SK-N-SH treated with all-trans-retinoic acid at 6 μM for 48 hours (cell line): ENCODE data around the gene SPACDR.

Source experiments
- ATAC-seq: fragments of 200-7000 bp; cut with Tn5 transposase; 3 replicates; pipeline ENCODE4 v1.9.1; 2020; ENCODE audit warnings: mild to moderate bottlenecking, moderate library complexity
- ARNTL ChIP-seq: fragments of 450-650 bp; formaldehyde crosslinking; IDR thresholded peaks from 2 replicates; pipeline ENCODE4 v1.5.0; 2020; ENCODE audit warnings: low read depth, mild to moderate bottlenecking, moderate library complexity, borderline replicate concordance
- BACH2 ChIP-seq: fragments of 250-450 bp; sonication (Bioruptor Pico); IDR thresholded peaks from 2 replicates; pipeline ENCODE4 v1.9.0; 2021; ENCODE audit warnings: mild to moderate bottlenecking, borderline replicate concordance
- CREB5 ChIP-seq: fragments of 250-450 bp; sonication (Bioruptor Pico); IDR thresholded peaks from 2 replicates; pipeline ENCODE4 v1.5.1; 2020; ENCODE audit warnings: low read depth, mild to moderate bottlenecking, moderate library complexity
- CSDC2 ChIP-seq: fragments of 250-450 bp; sonication (Bioruptor Pico); IDR thresholded peaks from 2 replicates; pipeline ENCODE4 v1.5.0; 2020; ENCODE audit warnings: mild to moderate bottlenecking, moderate library complexity
- ESRRG ChIP-seq: fragments of 250-450 bp; sonication (Bioruptor Pico); IDR thresholded peaks from 2 replicates; pipeline ENCODE4 v1.6.1; 2021; ENCODE audit warnings: mild to moderate bottlenecking
- GLIS3 ChIP-seq: fragments of 250-450 bp; sonication (Bioruptor Pico); IDR thresholded peaks from 2 replicates; pipeline ENCODE4 v1.5.0; 2020; ENCODE audit warnings: mild to moderate bottlenecking, moderate library complexity
- ISL1 ChIP-seq: fragments of 250-450 bp; sonication (Bioruptor Pico); IDR thresholded peaks from 2 replicates; pipeline ENCODE4 v2.1.2; 2022; ENCODE audit warnings: mild to moderate bottlenecking, moderate library complexity
- OSR1 ChIP-seq: fragments of 250-450 bp; sonication (Bioruptor Pico); IDR thresholded peaks from 2 replicates; pipeline ENCODE4 v1.8.0; 2022; ENCODE audit warnings: moderate library complexity, mild to moderate bottlenecking, inconsistent platforms
- POU6F1 ChIP-seq: fragments of 250-450 bp; sonication (Bioruptor Pico); IDR thresholded peaks from 2 replicates; pipeline ENCODE4 v1.8.0; 2021; ENCODE audit warnings: low read depth, mild to moderate bottlenecking, moderate library complexity, borderline replicate concordance
- RARB ChIP-seq: fragments of 250-450 bp; sonication (Bioruptor Pico); IDR thresholded peaks from 2 replicates; pipeline ENCODE4 v1.8.0; 2021; ENCODE audit warnings: mild to moderate bottlenecking, moderate library complexity
- SNAI2 ChIP-seq: fragments of 250-450 bp; sonication (Bioruptor Pico); IDR thresholded peaks from 2 replicates; pipeline ENCODE4 v1.5.0; 2020; ENCODE audit warnings: mild to moderate bottlenecking, moderate library complexity
- TCF4 ChIP-seq: fragments of 250-450 bp; sonication (Bioruptor Pico); IDR thresholded peaks from 2 replicates; pipeline ENCODE4 v1.8.0; 2021; ENCODE audit warnings: mild to moderate bottlenecking, moderate library complexity, borderline replicate concordance
- TOX ChIP-seq: fragments of 250-450 bp; sonication (Bioruptor Pico); IDR thresholded peaks from 2 replicates; pipeline ENCODE4 v1.8.0; 2021; ENCODE audit warnings: mild to moderate bottlenecking, moderate library complexity, borderline replicate concordance
- TSHZ2 ChIP-seq: fragments of 250-450 bp; sonication (Bioruptor Pico); IDR thresholded peaks from 2 replicates; pipeline ENCODE4 v1.5.0; 2020; ENCODE audit warnings: mild to moderate bottlenecking, moderate library complexity
- ZC3H10 ChIP-seq: fragments of 250-450 bp; sonication (Bioruptor Pico); IDR thresholded peaks from 2 replicates; pipeline ENCODE4 v1.5.1; 2021; ENCODE audit warnings: mild to moderate bottlenecking, moderate library complexity
- ZFP3 ChIP-seq: fragments of 250-450 bp; sonication (Bioruptor Pico); IDR thresholded peaks from 2 replicates; pipeline ENCODE4 v1.5.0; 2020; ENCODE audit warnings: mild to moderate bottlenecking, moderate library complexity
- ZFP30 ChIP-seq: fragments of 450-650 bp; formaldehyde crosslinking; IDR thresholded peaks from 2 replicates; pipeline ENCODE4 v1.5.0; 2022; ENCODE audit warnings: mild to moderate bottlenecking, moderate library complexity
- ZNF565 ChIP-seq: fragments of 450-650 bp; formaldehyde crosslinking; conservative IDR thresholded peaks from 2 replicates; pipeline ENCODE4 v1.5.0; 2020; ENCODE audit warnings: low read depth, mild to moderate bottlenecking, moderate library complexity
- ZNF70 ChIP-seq: fragments of 450-650 bp; formaldehyde crosslinking; IDR thresholded peaks from 2 replicates; pipeline ENCODE4 v1.5.0; 2020; ENCODE audit warnings: mild to moderate bottlenecking, moderate library complexity
- ZNF8 ChIP-seq: fragments of 450-650 bp; formaldehyde crosslinking; IDR thresholded peaks from 2 replicates; pipeline ENCODE4 v1.5.0; 2020; ENCODE audit warnings: mild to moderate bottlenecking, moderate library complexity
- TF ChIP-seq, protein P1 (sequence below): fragments of 250-450 bp; sonication (Bioruptor Pico); IDR thresholded peaks from 2 replicates; pipeline ENCODE4 v1.5.1; 2021; ENCODE audit warnings: mild to moderate bottlenecking, moderate library complexity
- TF ChIP-seq, protein P2 (sequence below): fragments of 250-450 bp; sonication (Bioruptor Pico); IDR thresholded peaks from 2 replicates; pipeline ENCODE4 v1.8.0; 2020; ENCODE audit warnings: mild to moderate bottlenecking, moderate library complexity, borderline replicate concordance

The SPACDR gene

DNA sequence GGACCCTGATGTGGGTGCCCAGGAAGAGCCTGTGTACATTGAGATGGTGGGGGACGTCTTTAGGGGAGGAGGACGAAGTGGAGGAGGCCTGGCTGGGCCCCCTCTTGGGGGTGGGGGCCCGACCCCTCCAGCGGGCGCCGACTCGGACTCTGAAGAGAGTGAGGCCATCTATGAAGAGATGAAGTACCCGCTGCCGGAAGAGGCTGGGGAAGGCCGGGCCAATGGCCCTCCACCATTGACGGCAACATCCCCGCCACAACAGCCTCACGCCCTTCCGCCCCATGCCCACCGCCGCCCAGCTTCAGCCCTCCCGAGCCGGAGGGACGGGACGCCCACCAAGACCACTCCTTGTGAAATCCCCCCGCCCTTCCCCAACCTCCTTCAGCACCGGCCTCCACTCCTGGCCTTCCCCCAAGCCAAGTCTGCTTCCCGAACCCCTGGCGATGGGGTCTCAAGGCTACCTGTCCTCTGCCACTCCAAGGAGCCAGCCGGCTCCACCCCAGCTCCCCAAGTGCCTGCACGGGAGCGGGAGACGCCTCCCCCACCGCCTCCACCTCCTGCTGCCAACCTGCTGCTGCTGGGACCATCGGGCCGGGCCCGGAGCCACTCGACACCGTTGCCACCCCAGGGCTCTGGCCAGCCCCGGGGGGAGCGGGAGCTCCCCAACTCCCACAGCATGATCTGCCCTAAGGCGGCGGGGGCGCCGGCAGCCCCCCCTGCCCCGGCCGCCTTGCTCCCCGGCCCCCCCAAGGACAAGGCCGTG lies 24.5 kb upstream of the SPACDR start (continued):
- TF ChIP-seq ZNF70 (CRISPR knock-in tag) (no peak), POU6F1 (CRISPR knock-in tag) (no peak), ZNF8 (no peak)

GRCh38 chr7:100486753-100487446 lies 22.8 kb upstream of the SPACDR start:
- ATAC-seq = no peak
- TF ChIP-seq SNAI2 (CRISPR knock-in tag) (no peak), TOX (no peak), OSR1 (CRISPR knock-in tag) (no peak), ISL1 (no peak), ZNF8 (no peak), ZNF565 (CRISPR knock-in tag) (no peak), TCF4 (CRISPR knock-in tag) (no peak), CREB5 (no peak), ESRRG (CRISPR knock-in tag) (no peak), GLIS3 (CRISPR knock-in tag) (no peak)
- TF ChIP-seq, protein P1, sequence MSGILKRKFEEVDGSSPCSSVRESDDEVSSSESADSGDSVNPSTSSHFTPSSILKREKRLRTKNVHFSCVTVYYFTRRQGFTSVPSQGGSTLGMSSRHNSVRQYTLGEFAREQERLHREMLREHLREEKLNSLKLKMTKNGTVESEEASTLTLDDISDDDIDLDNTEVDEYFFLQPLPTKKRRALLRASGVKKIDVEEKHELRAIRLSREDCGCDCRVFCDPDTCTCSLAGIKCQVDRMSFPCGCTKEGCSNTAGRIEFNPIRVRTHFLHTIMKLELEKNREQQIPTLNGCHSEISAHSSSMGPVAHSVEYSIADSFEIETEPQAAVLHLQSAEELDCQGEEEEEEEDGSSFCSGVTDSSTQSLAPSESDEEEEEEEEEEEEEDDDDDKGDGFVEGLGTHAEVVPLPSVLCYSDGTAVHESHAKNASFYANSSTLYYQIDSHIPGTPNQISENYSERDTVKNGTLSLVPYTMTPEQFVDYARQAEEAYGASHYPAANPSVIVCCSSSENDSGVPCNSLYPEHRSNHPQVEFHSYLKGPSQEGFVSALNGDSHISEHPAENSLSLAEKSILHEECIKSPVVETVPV (CRISPR knock-in tag) = no peak

DNA sequence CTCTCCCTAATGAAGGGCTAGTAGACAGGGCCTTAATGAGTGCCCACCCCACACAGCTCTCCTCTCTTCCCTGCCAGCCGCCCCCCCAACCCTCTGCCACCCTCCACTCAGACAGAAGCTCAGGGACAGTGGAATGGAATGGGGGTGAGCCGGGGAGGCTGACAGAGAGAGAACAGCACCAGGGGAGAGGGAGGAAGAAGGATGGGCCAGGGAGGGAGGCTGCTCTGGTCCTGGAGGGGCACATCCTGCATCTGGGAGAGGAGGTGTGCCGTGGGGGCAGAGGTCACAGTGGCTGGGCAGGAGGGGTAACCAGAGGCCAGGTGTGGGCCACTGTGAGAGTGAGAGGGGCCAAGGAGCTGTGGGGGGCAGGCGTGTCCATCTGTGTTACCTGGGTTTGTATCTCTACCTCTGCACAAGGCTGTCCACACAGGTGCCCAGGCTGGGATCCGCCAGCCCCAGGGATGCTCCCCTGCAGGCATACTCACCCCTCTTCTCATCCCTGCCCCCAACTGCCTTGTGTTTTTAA lies 22.1 kb upstream of the SPACDR start:
- no peak for TF ChIP-seq POU6F1 (CRISPR knock-in tag)
- no peak for TF ChIP-seq SNAI2 (CRISPR knock-in tag)
- TF ChIP-seq ZNF8 = no peak
- no peak for TF ChIP-seq BACH2 (CRISPR knock-in tag)
- no peak for TF ChIP-seq RARB (CRISPR knock-in tag)
- TF ChIP-seq CSDC2 = no peak
- TF ChIP-seq ESRRG (CRISPR knock-in tag) = no peak
- TF ChIP-seq ZC3H10 (CRISPR knock-in tag) = no peak
- TF ChIP-seq ZNF70 (CRISPR knock-in tag) = no peak
- no peak for TF ChIP-seq ZFP3 (CRISPR knock-in tag)
- no peak for TF ChIP-seq TSHZ2 (CRISPR knock-in tag)
- TF ChIP-seq TCF4 (CRISPR knock-in tag) = no peak
- TF ChIP-seq, protein P1 (CRISPR knock-in tag) = no peak
- no peak for TF ChIP-seq ZFP30 (CRISPR knock-in tag)
- no peak for TF ChIP-seq ISL1
- TF ChIP-seq GLIS3 (CRISPR knock-in tag) = no peak
- TF ChIP-seq, protein P2, sequence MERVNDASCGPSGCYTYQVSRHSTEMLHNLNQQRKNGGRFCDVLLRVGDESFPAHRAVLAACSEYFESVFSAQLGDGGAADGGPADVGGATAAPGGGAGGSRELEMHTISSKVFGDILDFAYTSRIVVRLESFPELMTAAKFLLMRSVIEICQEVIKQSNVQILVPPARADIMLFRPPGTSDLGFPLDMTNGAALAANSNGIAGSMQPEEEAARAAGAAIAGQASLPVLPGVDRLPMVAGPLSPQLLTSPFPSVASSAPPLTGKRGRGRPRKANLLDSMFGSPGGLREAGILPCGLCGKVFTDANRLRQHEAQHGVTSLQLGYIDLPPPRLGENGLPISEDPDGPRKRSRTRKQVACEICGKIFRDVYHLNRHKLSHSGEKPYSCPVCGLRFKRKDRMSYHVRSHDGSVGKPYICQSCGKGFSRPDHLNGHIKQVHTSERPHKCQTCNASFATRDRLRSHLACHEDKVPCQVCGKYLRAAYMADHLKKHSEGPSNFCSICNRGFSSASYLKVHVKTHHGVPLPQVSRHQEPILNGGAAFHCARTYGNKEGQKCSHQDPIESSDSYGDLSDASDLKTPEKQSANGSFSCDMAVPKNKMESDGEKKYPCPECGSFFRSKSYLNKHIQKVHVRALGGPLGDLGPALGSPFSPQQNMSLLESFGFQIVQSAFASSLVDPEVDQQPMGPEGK (CRISPR knock-in tag) = no peak
- TF ChIP-seq OSR1 (CRISPR knock-in tag) = no peak
- TF ChIP-seq ARNTL (CRISPR knock-in tag) = no peak
- ATAC-seq = no peak
